ENCODE measurements around the gene NPPB.

Gene NPPB

GRCh38 chr1:11837767-11838348 lies 20.9 kb downstream of the NPPB start:
- no peak overlapping the region for H3K4me3 ChIP-seq (ENCODE audit: low read length)
- no peak for TF ChIP-seq ZNF274 (IDR thresholded peaks at IDR 0.05; ENCODE audit: low read depth, low read length)

GRCh38 chr1:11836955-11837766 lies 21.6 kb downstream of the NPPB start:
- no peak overlapping the region for H3K4me3 ChIP-seq (ENCODE audit: low read length)
- TF ChIP-seq ZNF274 (IDR thresholded peaks at IDR 0.05; ENCODE audit: low read depth, low read length): no peak

GRCh38 chr1:11835441-11836225 lies 23.1 kb downstream of the NPPB start:
- TF ChIP-seq ZNF274 (IDR thresholded peaks at IDR 0.05; ENCODE audit: low read depth, low read length): no peak
- no peak overlapping the region for H3K4me3 ChIP-seq (ENCODE audit: low read length)

GRCh38 chr1:11833900-11834299 lies 24.8 kb downstream of the NPPB start:
- no peak overlapping the region for H3K4me3 ChIP-seq (ENCODE audit: low read length)
- TF ChIP-seq ZNF274 (IDR thresholded peaks at IDR 0.05; ENCODE audit: low read depth, low read length): no peak

GRCh38 chr1:11833497-11833896 lies 25.2 kb downstream of the NPPB start:
- TF ChIP-seq ZNF274 (IDR thresholded peaks at IDR 0.05; ENCODE audit: low read depth, low read length): no peak
- H3K4me3 ChIP-seq (ENCODE audit: low read length): no peak overlapping the region

- no peak for TF ChIP-seq ZNF274 (IDR thresholded peaks at IDR 0.05; ENCODE audit: low read depth, low read length)
- H3K4me3 ChIP-seq (ENCODE audit: low read length): no peak overlapping the region
Observed at GRCh38 chr1:11831945-11832725, 26.6 kb downstream of the NPPB start.

- no peak for TF ChIP-seq ZNF274 (IDR thresholded peaks at IDR 0.05; ENCODE audit: low read depth, low read length)
- H3K4me3 ChIP-seq (ENCODE audit: low read length): no peak overlapping the region
Observed at GRCh38 chr1:11828511-11828910, 30.2 kb downstream of the NPPB start.

- TF ChIP-seq ZNF274 (IDR thresholded peaks at IDR 0.05; ENCODE audit: low read depth, low read length): no peak
- no peak overlapping the region for H3K4me3 ChIP-seq (ENCODE audit: low read length)
Observed at GRCh38 chr1:11826946-11827345, 31.8 kb downstream of the NPPB start.

GRCh38 chr1:11825131-11825530 lies 33.6 kb downstream of the NPPB start:
- no peak for TF ChIP-seq ZNF274 (IDR thresholded peaks at IDR 0.05; ENCODE audit: low read depth, low read length)
- H3K4me3 ChIP-seq (ENCODE audit: low read length): no peak overlapping the region

GRCh38 chr1:11823366-11824137 lies 35.2 kb downstream of the NPPB start:
- no peak overlapping the region for H3K4me3 ChIP-seq (ENCODE audit: low read length)
- no peak for TF ChIP-seq ZNF274 (IDR thresholded peaks at IDR 0.05; ENCODE audit: low read depth, low read length)

- no peak for TF ChIP-seq ZNF274 (IDR thresholded peaks at IDR 0.05; ENCODE audit: low read depth, low read length)
- H3K4me3 ChIP-seq (ENCODE audit: low read length): no peak overlapping the region
Observed at GRCh38 chr1:11822091-11822490, 36.7 kb downstream of the NPPB start.

GRCh38 chr1:11817192-11817591 lies 41.6 kb downstream of the NPPB start:
- no peak for TF ChIP-seq ZNF274 (IDR thresholded peaks at IDR 0.05; ENCODE audit: low read depth, low read length)

GRCh38 chr1:11813021-11813420 lies 45.7 kb downstream of the NPPB start:
- H3K4me3 ChIP-seq (ENCODE audit: low read length): no peak overlapping the region

More at GRCh38 chr1:11817192-11817591, 41.6 kb downstream of the NPPB start:
- no peak overlapping the region for H3K4me3 ChIP-seq (ENCODE audit: low read length)

More at GRCh38 chr1:11813021-11813420, 45.7 kb downstream of the NPPB start:
- no peak for TF ChIP-seq ZNF274 (IDR thresholded peaks at IDR 0.05; ENCODE audit: low read depth, low read length)

All from GM08714 (cell line).